ENCODE results near the gene BPNT1. TPM values are rescaled to one million over a fixed set of nuclear protein-coding genes. Genes with fewer than 3 reads are reported as not detected.

The BPNT1 gene, protein sequence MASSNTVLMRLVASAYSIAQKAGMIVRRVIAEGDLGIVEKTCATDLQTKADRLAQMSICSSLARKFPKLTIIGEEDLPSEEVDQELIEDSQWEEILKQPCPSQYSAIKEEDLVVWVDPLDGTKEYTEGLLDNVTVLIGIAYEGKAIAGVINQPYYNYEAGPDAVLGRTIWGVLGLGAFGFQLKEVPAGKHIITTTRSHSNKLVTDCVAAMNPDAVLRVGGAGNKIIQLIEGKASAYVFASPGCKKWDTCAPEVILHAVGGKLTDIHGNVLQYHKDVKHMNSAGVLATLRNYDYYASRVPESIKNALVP
- total RNA-seq, result 10 to 100 TPM; 19.1 to 21.9 TPM

DNA sequence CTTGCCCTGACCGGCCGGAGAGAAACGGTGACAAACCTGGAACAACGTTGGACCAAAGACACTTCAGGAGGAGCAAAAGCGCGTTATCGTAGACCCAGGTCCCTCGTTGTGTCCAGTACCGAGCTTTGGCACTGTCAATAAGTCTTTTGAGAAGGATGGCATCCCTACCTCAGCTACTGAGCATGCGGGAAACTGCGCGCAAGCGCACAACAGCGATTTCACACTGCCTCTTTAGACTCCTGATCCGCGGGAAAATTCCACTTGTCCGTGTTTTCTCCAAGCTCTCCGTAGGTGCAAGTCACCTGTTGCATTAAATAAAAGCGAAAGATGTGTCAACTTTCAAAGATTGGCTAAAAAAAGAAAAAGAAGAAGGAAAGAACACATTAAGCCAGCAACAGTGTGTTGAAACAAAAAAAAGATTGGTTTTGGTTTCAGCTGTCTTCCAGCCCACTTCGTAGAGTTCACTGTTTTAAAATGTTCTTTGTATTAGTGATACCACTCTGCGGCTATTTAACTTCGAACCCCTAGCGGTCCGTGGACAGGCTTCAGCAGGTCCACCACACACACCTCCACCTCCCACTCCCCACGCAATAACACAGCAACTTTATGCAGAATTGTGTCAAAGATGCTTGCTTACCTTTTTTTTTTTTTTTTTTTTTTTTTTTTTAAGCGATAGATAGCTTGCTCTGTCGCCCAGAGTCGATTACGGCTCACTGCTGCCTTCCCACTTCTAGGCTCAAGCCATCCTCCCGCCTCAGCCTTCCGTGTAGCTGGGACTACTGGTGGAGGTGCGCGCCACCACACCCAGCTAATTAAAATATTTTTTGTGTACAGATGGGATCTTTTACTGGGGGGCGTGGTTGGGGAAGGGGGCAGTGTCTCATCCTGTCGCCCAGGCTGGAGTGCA, at the start of gene BPNT1:
TSS of gene BPNT1 (minus strand) at position 139 of the 907 bp plus-strand sequence. CDS start 9,942 bp downstream, outside the sequence.
- H3K27ac ChIP-seq, result peak within 1 kb of the TSS; percentile 20 to 29
- no peaks in the 10 kb centered on the region for H3K36me3 ChIP-seq
- peaks cover 7 to 21% of the 10 kb centered on the region in 2 donors for H3K4me1 ChIP-seq (ENCODE audit: control insufficient read depth in 1 of 2, low read depth in 2 of 2)
- H3K27me3 ChIP-seq (replicated peaks; ENCODE audit: insufficient read depth), result no peaks in the 10 kb centered on the region
- TF ChIP-seq, protein P1, sequence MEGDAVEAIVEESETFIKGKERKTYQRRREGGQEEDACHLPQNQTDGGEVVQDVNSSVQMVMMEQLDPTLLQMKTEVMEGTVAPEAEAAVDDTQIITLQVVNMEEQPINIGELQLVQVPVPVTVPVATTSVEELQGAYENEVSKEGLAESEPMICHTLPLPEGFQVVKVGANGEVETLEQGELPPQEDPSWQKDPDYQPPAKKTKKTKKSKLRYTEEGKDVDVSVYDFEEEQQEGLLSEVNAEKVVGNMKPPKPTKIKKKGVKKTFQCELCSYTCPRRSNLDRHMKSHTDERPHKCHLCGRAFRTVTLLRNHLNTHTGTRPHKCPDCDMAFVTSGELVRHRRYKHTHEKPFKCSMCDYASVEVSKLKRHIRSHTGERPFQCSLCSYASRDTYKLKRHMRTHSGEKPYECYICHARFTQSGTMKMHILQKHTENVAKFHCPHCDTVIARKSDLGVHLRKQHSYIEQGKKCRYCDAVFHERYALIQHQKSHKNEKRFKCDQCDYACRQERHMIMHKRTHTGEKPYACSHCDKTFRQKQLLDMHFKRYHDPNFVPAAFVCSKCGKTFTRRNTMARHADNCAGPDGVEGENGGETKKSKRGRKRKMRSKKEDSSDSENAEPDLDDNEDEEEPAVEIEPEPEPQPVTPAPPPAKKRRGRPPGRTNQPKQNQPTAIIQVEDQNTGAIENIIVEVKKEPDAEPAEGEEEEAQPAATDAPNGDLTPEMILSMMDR (IDR thresholded peaks at IDR 0.05), result no peak
- peak; percentile 61 for ATAC-seq (ENCODE audit: insufficient number of reproducible peaks, low FRiP score, low read depth)
- peak within 1 kb of the TSS; percentile 72 for H3K4me3 ChIP-seq
- peak; percentile 71 for DNase-seq (ENCODE audit: low spot score)
- H3K9me3 ChIP-seq, result no peaks in the 10 kb centered on the region

DNA sequence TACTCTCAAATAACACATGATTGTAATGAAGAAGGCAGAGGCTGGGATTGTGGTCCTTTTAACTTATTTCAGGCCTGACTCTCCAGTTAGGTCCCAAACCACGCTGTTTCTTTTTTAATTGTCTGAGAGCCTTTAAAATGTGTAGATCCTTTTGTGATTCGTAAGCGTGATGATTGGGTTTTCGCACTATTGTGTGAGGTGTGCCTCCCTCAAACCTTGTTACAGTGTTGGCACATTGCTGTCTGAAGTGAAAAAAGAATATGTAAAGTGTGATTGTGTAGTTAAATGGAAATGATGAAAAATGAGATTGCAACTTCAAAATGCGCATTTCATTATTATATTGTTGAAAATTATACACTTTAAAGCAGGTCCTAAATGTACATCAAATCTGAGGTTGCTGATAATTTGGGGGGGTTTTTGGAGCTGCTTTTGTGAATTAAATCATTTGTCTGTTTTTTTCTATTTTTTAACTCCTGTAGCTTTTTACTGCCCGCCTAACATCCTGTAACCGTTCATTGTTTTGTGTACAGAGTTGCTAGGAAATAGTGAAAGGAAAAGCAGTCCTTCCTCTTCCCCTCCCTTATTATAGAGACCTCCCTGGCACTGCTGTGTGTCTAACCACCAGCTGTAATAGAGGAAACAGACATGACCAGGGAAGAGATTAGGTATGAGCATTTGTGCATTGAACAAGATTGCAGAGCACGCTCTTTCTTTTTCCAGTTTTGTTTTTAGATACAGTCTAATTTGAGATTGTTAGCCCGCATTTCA, 47.6 kb upstream of the BPNT1 start:
- Histone ChIP-seq H3K4me3 (no peak overlapping the region), H3K36me3 (peaks cover 25% of the 10 kb centered on the region), H3K27me3 (replicated peaks; ENCODE audit: insufficient read depth) (no peaks in the 10 kb centered on the region), H3K9me3 (no peaks in the 10 kb centered on the region), H3K27ac (peak overlapping the region; percentile 8 to 52), H3K4me1 (ENCODE audit: control insufficient read depth in 1 of 2, low read depth in 2 of 2) (peaks cover 4 to 28% of the 10 kb centered on the region in 2 donors)
- ATAC-seq (ENCODE audit: insufficient number of reproducible peaks, low FRiP score, low read depth) (peak; percentile 41), DNase-seq (ENCODE audit: low spot score) (no peak)
- TF ChIP-seq, protein P1 (IDR thresholded peaks at IDR 0.05), result no peak

DNA sequence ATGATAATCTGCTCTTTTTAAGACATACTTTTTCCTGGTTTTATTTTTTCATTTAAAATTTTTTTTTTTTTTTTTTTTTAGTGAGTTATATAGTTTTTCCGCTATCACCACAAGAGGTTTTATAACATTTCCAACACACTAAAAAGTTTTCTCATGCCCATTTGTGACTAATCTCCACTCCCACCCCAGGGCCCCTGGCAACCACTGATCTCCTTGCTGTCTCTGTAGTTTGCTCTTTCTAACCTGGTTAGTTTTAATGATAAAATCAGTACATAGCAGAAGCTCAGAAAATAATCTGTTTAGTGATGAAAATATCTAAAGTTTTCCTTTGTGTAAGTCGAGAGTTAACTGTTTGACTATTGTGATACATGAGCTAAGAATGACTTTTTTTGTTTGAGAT, 46.2 kb upstream of the BPNT1 start:
- H3K27me3 ChIP-seq (replicated peaks; ENCODE audit: insufficient read depth), result no peaks in the 10 kb centered on the region
- H3K4me1 ChIP-seq (ENCODE audit: control insufficient read depth in 1 of 2, low read depth in 2 of 2), result peaks cover 4 to 28% of the 10 kb centered on the region in 2 donors
- no peak for DNase-seq (ENCODE audit: low spot score)
- ATAC-seq (ENCODE audit: insufficient number of reproducible peaks, low FRiP score, low read depth), result no peak
- no peaks in the 10 kb centered on the region for H3K9me3 ChIP-seq
- TF ChIP-seq, protein P1 (IDR thresholded peaks at IDR 0.05), result no peak
- no peak overlapping the region for H3K27ac ChIP-seq
- H3K36me3 ChIP-seq, result peaks cover 19% of the 10 kb centered on the region
- no peak overlapping the region for H3K4me3 ChIP-seq

DNA sequence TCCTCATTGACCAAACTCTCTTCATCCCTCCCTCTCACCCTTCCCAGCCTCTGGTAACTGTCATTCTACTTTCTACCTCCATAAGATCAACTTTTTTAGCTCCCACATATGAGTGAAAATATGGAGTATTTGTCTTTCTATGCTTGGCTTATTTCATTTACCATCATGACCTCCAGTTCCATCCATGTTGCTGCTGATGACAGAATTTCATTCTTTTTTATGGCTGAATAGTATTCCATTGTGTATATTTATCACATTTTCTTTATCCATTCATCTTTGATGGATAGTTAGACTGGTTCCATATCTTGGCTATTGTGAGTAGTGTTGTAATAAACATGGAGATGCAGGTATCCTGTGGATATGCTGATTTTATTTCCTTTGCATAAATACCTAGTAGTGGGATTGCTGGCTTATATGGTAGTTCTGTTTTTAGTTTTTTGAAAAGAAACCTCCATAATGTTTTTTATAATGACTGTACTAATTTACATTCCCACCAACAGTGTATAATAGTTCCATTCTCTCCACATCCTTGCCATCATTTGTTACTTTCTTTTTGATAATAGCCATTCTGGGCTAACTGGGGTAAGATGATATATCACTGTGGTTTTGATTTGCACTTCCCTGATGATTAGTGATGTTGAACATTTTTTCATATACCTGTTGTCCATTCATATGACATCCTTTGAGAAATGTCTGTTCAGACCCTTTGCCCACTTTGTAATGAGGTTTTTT, 40.1 kb upstream of the BPNT1 start:
- H3K4me3 ChIP-seq, result no peak overlapping the region
- no peaks in the 10 kb centered on the region for H3K9me3 ChIP-seq
- H3K4me1 ChIP-seq (ENCODE audit: control insufficient read depth in 1 of 2, low read depth in 2 of 2), result no peaks in the 10 kb centered on the region
- TF ChIP-seq, protein P1 (IDR thresholded peaks at IDR 0.05), result no peak
- DNase-seq (ENCODE audit: low spot score) (no peak), ATAC-seq (ENCODE audit: insufficient number of reproducible peaks, low FRiP score, low read depth) (no peak)
- no peaks in the 10 kb centered on the region for H3K27me3 ChIP-seq (replicated peaks; ENCODE audit: insufficient read depth)
- H3K27ac ChIP-seq, result no peak overlapping the region
- H3K36me3 ChIP-seq, result peaks cover 18% of the 10 kb centered on the region

Data from thoracic aorta (tissue), 2 donors.